Ascending aorta (tissue), 2 donors: ENCODE results near the gene FHAD1. TPM values are rescaled to one million over a fixed set of nuclear protein-coding genes. Genes with fewer than 3 reads are reported as not detected.

Experiments used
- DNase-seq, 2 donors: peaks; one replicate each; pipeline ENCODE4 v3.0.0-alpha.2; 2019; ENCODE audit warnings: low spot score in 2 of 2
- H3K27ac ChIP-seq, 2 donors: fragments of 200-600 bp; sonication (generic); one replicate each; pipeline ENCODE4 v1.5.1; 2016 to 2017; ENCODE audit warnings: mild to moderate bottlenecking in 1 of 2
- H3K27me3 ChIP-seq: fragments of 200-600 bp; sonication (generic); one replicate; pipeline ENCODE4 v1.5.1; 2017
- H3K36me3 ChIP-seq, 2 donors: fragments of 200-600 bp; sonication (generic); one replicate each; pipeline ENCODE4 v1.5.1; 2016
- H3K4me1 ChIP-seq, 2 donors: fragments of 200-600 bp; sonication (generic); one replicate each; pipeline ENCODE4 v1.5.1; 2016 to 2017; ENCODE audit warnings: mild to moderate bottlenecking in 1 of 2
- H3K4me3 ChIP-seq, 2 donors: fragments of 200-600 bp; sonication (generic); one replicate each; pipeline ENCODE4 v1.5.1; 2016 to 2017; ENCODE audit warnings: mild to moderate bottlenecking in 1 of 2
- H3K9me3 ChIP-seq, 2 donors: fragments of 200-600 bp; sonication (generic); one replicate each; pipeline ENCODE4 v1.5.1; 2016
- CTCF ChIP-seq, 3 experiments: fragments of 200-600 bp in 2 of 3; fragments of 450-650 bp in 1 of 3; sonication (generic) in 2 of 3; IDR thresholded peaks; one replicate each; pipeline ENCODE4 v1.5.1; 2016 to 2019; ENCODE audit warnings: antibody characterized with exemption in 3 of 3, mild to moderate bottlenecking in 1 of 3, moderate library complexity in 1 of 3
- intact Hi-C: fragments of 100-400 bp; cut with DNase I; formaldehyde crosslinking; loops from one replicate; pipeline ENCODE4 v1.15.1; 2023
- total RNA-seq: library from RNA; depleted of rRNA; stranded (reverse); fragments of >200 nt; gene quantifications from one replicate; pipeline ENCODE4 v1.1.0, GENCODE V29; 2016

Gene FHAD1
- total RNA-seq, 1 donor from 2014 or later: not detected

GRCh38 chr1:15331734-15332133 is 84.7 kb downstream of the FHAD1 start:
- DNase-seq: no peak
- H3K27ac ChIP-seq: no peak overlapping the region
- peaks cover 9 to 21% of the 10 kb centered on the region in 2 donors for H3K4me1 ChIP-seq
- H3K36me3 ChIP-seq: no peaks in the 10 kb centered on the region
- H3K4me3 ChIP-seq: no peak overlapping the region
- TF ChIP-seq CTCF (IDR thresholded peaks at IDR 0.05): no peak
- H3K9me3 ChIP-seq: no peaks in the 10 kb centered on the region
- intact Hi-C loops: no loop called here
- no peaks in the 10 kb centered on the region for H3K27me3 ChIP-seq

GRCh38 chr1:15332525-15332924 is 85.5 kb downstream of the FHAD1 start:
- Histone ChIP-seq H3K27ac (no peak overlapping the region), H3K9me3 (no peaks in the 10 kb centered on the region), H3K4me3 (no peak overlapping the region), H3K27me3 (no peaks in the 10 kb centered on the region), H3K36me3 (no peaks in the 10 kb centered on the region), H3K4me1 (peaks cover 9 to 29% of the 10 kb centered on the region in 2 donors)
- intact Hi-C loops: no loop called here
- TF ChIP-seq CTCF (IDR thresholded peaks at IDR 0.05): no peak
- DNase-seq: no peak

GRCh38 chr1:15332952-15333715 is 86.1 kb downstream of the FHAD1 start:
- no peak for TF ChIP-seq CTCF (IDR thresholded peaks at IDR 0.05)
- Histone ChIP-seq H3K4me3 (no peak overlapping the region), H3K36me3 (no peaks in the 10 kb centered on the region), H3K9me3 (no peaks in the 10 kb centered on the region), H3K27me3 (no peaks in the 10 kb centered on the region), H3K4me1 (peaks cover 9 to 29% of the 10 kb centered on the region in 2 donors), H3K27ac (no peak overlapping the region)
- intact Hi-C loops: no loop called here
- DNase-seq: no peak

GRCh38 chr1:15334995-15335394 is 88.0 kb downstream of the FHAD1 start:
- intact Hi-C loops: no loop called here
- H3K4me3 ChIP-seq: no peak overlapping the region
- H3K9me3 ChIP-seq: no peaks in the 10 kb centered on the region
- no peaks in the 10 kb centered on the region for H3K27me3 ChIP-seq
- H3K4me1 ChIP-seq: peaks cover 0 to 16% of the 10 kb centered on the region in 2 donors
- TF ChIP-seq CTCF (IDR thresholded peaks at IDR 0.05): no peak
- H3K36me3 ChIP-seq: no peaks in the 10 kb centered on the region
- H3K27ac ChIP-seq: no peak overlapping the region
- no peak for DNase-seq

GRCh38 chr1:15336866-15337265 is 89.8 kb downstream of the FHAD1 start:
- intact Hi-C loops: loop anchor here (2.0 kb wide), 1 partner anchor 74 kb away; no protein-coding TSS in a partner anchor
- Histone ChIP-seq H3K27me3 (no peaks in the 10 kb centered on the region), H3K27ac (peak overlapping the region in 1 of 2 donors; percentile 54), H3K36me3 (no peaks in the 10 kb centered on the region), H3K9me3 (no peaks in the 10 kb centered on the region), H3K4me3 (peak overlapping the region in 1 of 2 donors; percentile 20), H3K4me1 (peaks cover 2 to 16% of the 10 kb centered on the region in 2 donors)
- no peak for TF ChIP-seq CTCF (IDR thresholded peaks at IDR 0.05)
- DNase-seq: no peak
